A549 (cell line): ENCODE data around the gene LCP1. TPM values are rescaled to one million over a fixed set of nuclear protein-coding genes. Genes with fewer than 3 reads are reported as not detected.
A peak's percentile ranks its signal among the peaks of the same experiment; 100 is the strongest.

Experiments
- ATAC-seq, 2 experiments: fragments of 200-7000 bp in 1 of 2; fragments of >200 bp in 1 of 2; cut with Nextera tagmentation in 1 of 2; cut with Tn5 transposase in 1 of 2; 3 replicates each; pipeline versions ENCODE4 v1.8.0 to v1.9.1; 2018 to 2020; ENCODE audit warnings: mild to moderate bottlenecking in 1 of 2, moderate library complexity in 1 of 2
- CTCF ChIA-PET: fragments of 300-600 bp; sonication (Branson Sonifier 250); formaldehyde crosslinking; extraction: SDS; loops from one replicate; lab custom pipeline; 2021; ENCODE audit warnings: antibody characterized with exemption, inconsistent platforms; lab: Yijun Ruan, JAX
- POLR2A ChIA-PET: fragments of 350-600 bp; formaldehyde crosslinking; extraction: SDS; loops from one replicate; lab custom pipeline; 2021; ENCODE audit warnings: antibody characterized with exemption, inconsistent platforms; lab: Yijun Ruan, JAX
- DNase-seq, 2 experiments: peaks; one replicate each; pipeline versions ENCODE4 v3.0.0 to v3.0.0-alpha.2; 2011 to 2016; ENCODE audit warnings: low read depth in 1 of 2, low spot score in 1 of 2
- FAIRE-seq: peaks from 2 replicates; lab custom pipeline; 2011; peaks lifted over from hg19 to GRCh38; lab: Jason Lieb, UNC
- H3K27ac ChIP-seq, 2 experiments: fragments of >200 bp; sonication (Bioruptor Twin); formaldehyde crosslinking; 3 replicates each; pipeline ENCODE4 v1.5.1; 2016 to 2017
- H3K4me1 ChIP-seq: fragments of >200 bp; sonication (Bioruptor Twin); formaldehyde crosslinking; 3 replicates; pipeline ENCODE4 v1.6.1; 2016
- H3K4me2 ChIP-seq: fragments of >200 bp; sonication (Bioruptor Twin); formaldehyde crosslinking; 3 replicates; pipeline ENCODE4 v1.6.1; 2016
- H3K4me3 ChIP-seq: fragments of >200 bp; sonication (Bioruptor Twin); formaldehyde crosslinking; 3 replicates; pipeline ENCODE4 v1.5.1; 2016
- H3K9me3 ChIP-seq: fragments of >200 bp; sonication (Bioruptor Twin); formaldehyde crosslinking; 3 replicates; pipeline ENCODE4 v1.6.1; 2016
- EHF ChIP-seq: fragments of 250-450 bp; sonication (Bioruptor Pico); IDR thresholded peaks from 2 replicates; pipeline ENCODE4 v1.5.0; 2020; ENCODE audit warnings: mild to moderate bottlenecking
- EP300 ChIP-seq, 2 experiments: fragments of >200 bp; sonication (Bioruptor Twin); formaldehyde crosslinking; IDR thresholded peaks; 2 replicates in 1 of 2; 3 replicates in 1 of 2; pipeline ENCODE4 v1.6.1; 2016 to 2017
- ESRRA ChIP-seq: fragments of 150-350 bp; IDR thresholded peaks from 2 replicates; pipeline ENCODE4 v1.6.1; 2014; ENCODE audit warnings: mild to moderate bottlenecking, low read length, borderline replicate concordance
- FOSL2 ChIP-seq, 2 experiments: fragments of 450-650 bp in 1 of 2; fragments of >200 bp in 1 of 2; sonication (Bioruptor Twin) in 1 of 2; formaldehyde crosslinking; IDR thresholded peaks; 2 replicates each; pipeline versions ENCODE4 v1.5.0 to v1.6.1; 2016 to 2020; ENCODE audit warnings: mild to moderate bottlenecking in 1 of 2, moderate library complexity in 1 of 2
- HDAC2 ChIP-seq: fragments of 200-600 bp; sonication (generic); IDR thresholded peaks from 2 replicates; pipeline ENCODE4 v1.6.1; 2016
- HES2 ChIP-seq: fragments of >200 bp; sonication (Bioruptor Twin); formaldehyde crosslinking; IDR thresholded peaks from 2 replicates; pipeline ENCODE4 v1.6.1; 2016
- HOXB13 ChIP-seq: fragments of 250-450 bp; sonication (Bioruptor Pico); IDR thresholded peaks from 2 replicates; pipeline ENCODE4 v1.5.0; 2020; ENCODE audit warnings: low read depth, mild to moderate bottlenecking, moderate library complexity
- HOXB5 ChIP-seq: fragments of 250-450 bp; sonication (Bioruptor Pico); IDR thresholded peaks from 2 replicates; pipeline ENCODE4 v1.5.0; 2020; ENCODE audit warnings: mild to moderate bottlenecking, moderate library complexity
- JUNB ChIP-seq: fragments of >200 bp; sonication (Bioruptor Twin); formaldehyde crosslinking; IDR thresholded peaks from 2 replicates; pipeline ENCODE4 v1.6.1; 2016
- KDM1A ChIP-seq: fragments of 200-600 bp; sonication (generic); IDR thresholded peaks from 2 replicates; pipeline ENCODE4 v1.6.1; 2016; ENCODE audit warnings: low read depth, mild to moderate bottlenecking
- MAFK ChIP-seq: fragments of 450-650 bp; IDR thresholded peaks from 2 replicates; pipeline ENCODE4 v1.6.1; 2014; ENCODE audit not compliant: partially characterized antibody
- MAX ChIP-seq: IDR thresholded peaks from 2 replicates; pipeline ENCODE4 v1.6.1; 2012
- MAZ ChIP-seq: fragments of 150-350 bp; IDR thresholded peaks from 2 replicates; pipeline ENCODE4 v1.6.1; 2014; ENCODE audit warnings: antibody characterized with exemption, low read depth, low read length, borderline replicate concordance
- NPAS2 ChIP-seq: fragments of 250-450 bp; sonication (Bioruptor Pico); IDR thresholded peaks from 2 replicates; pipeline ENCODE4 v1.8.0; 2022; ENCODE audit warnings: mild to moderate bottlenecking, moderate library complexity, borderline replicate concordance
- NR3C1 ChIP-seq: fragments of >200 bp; sonication (Bioruptor Twin); formaldehyde crosslinking; IDR thresholded peaks from 3 replicates; pipeline ENCODE4 v1.6.1; 2017
- PHF8 ChIP-seq: fragments of 200-600 bp; sonication (generic); IDR thresholded peaks from 2 replicates; pipeline ENCODE4 v1.6.1; 2016; ENCODE audit warnings: low read depth, mild to moderate bottlenecking, antibody characterized with exemption, moderate library complexity, borderline replicate concordance
- POLR2A ChIP-seq: IDR thresholded peaks from 2 replicates; pipeline ENCODE4 v1.6.1; 2012; ENCODE audit warnings: mild to moderate bottlenecking, low read length
- POLR2AphosphoS2 ChIP-seq: conservative IDR thresholded peaks from 2 replicates; pipeline ENCODE4 v1.6.1; 2012; ENCODE audit warnings: low read length, improper control_type of control experiment, inconsistent platforms
- RCOR1 ChIP-seq: fragments of 150-350 bp; IDR thresholded peaks from 2 replicates; pipeline ENCODE4 v1.6.1; 2014; ENCODE audit warnings: antibody characterized with exemption, low read length, low read depth
- RNF2 ChIP-seq: fragments of 200-600 bp; sonication (generic); IDR thresholded peaks from 2 replicates; pipeline ENCODE4 v1.6.1; 2016; ENCODE audit warnings: low read depth, mild to moderate bottlenecking, antibody characterized with exemption, moderate library complexity, borderline replicate concordance
- SREBF2 ChIP-seq: fragments of 450-650 bp; IDR thresholded peaks from 2 replicates; pipeline ENCODE4 v1.6.1; 2014; ENCODE audit warnings: mild to moderate bottlenecking, moderate library complexity
- TFCP2L1 ChIP-seq: fragments of 250-450 bp; sonication (Bioruptor Pico); IDR thresholded peaks from 2 replicates; pipeline ENCODE4 v1.5.0; 2021; ENCODE audit warnings: mild to moderate bottlenecking
- WGBS: methylation state at CpG from one replicate; pipeline ENCODE4 v1.1.6; 2017; ENCODE audit errors: missing lambda C conversion rate; 5-methylcytosine and 5-hydroxymethylcytosine counted together
- polyA plus RNA-seq, 4 experiments: library from polyadenylated mRNA; depleted of rRNA in 3 of 4; stranded (reverse); fragments of >200 nt; fragmentation: RNase III in 1 of 4; extraction: RNeasy Plus Mini Kit Qiagen cat#74134 plus additional on column Dnase treatment in 1 of 4; gene quantifications; 2 replicates in 3 of 4; 3 replicates in 1 of 4; pipeline ENCODE4 v1.2.3, GENCODE V29; 2011 to 2017
- TF ChIP-seq, protein P1 (sequence below): fragments of 250-450 bp; sonication (Bioruptor Pico); IDR thresholded peaks from 2 replicates; pipeline ENCODE4 v1.5.0; 2021; ENCODE audit warnings: mild to moderate bottlenecking, moderate library complexity, borderline replicate concordance
- TF ChIP-seq, protein P2 (sequence below): fragments of 250-450 bp; sonication (Bioruptor Pico); IDR thresholded peaks from 2 replicates; pipeline ENCODE4 v1.5.0; 2020; ENCODE audit warnings: low read depth, mild to moderate bottlenecking, moderate library complexity
- TF ChIP-seq, protein P3 (sequence below): fragments of >200 bp; sonication (Bioruptor Twin); formaldehyde crosslinking; IDR thresholded peaks from 3 replicates; pipeline ENCODE4 v1.6.1; 2016

The LCP1 gene
- polyA plus RNA-seq, 2 of the 4 experiments (the other 2 are of a cell fraction), result 0.09 to 0.19 TPM

- FAIRE-seq (no peak), ATAC-seq (no peak), DNase-seq (no peak)
- Histone ChIP-seq H3K4me3 (no peak overlapping the region), H3K9me3 (no peaks in the 10 kb centered on the region), H3K27ac (no peak overlapping the region), H3K4me2 (no peak overlapping the region), H3K4me1 (no peaks in the 10 kb centered on the region)
- ChIA-PET CTCF (interaction anchor here (0.9 to 2.3 kb wide), 5 partner anchors 9 to 352 kb away, joined by 3 to 26 read pairs (median 8); no protein-coding TSS in a partner anchor), POLR2A (no interaction called here)
- 14% methylated on average over 2 of the region's 2 CpGs for WGBS
- TF ChIP-seq HOXB13 (CRISPR knock-in tag) (no peak), POLR2A (no peak), KDM1A (no peak), NR3C1 (no peak), RCOR1 (no peak), EP300 (IDR thresholded peaks at IDR 0.05) (no peak), MAX (no peak), EHF (no peak)
These were observed 23.0 kb downstream of the LCP1 start for GRCh38 chr13:46158983-46159382.

- Histone ChIP-seq H3K4me3 (no peak overlapping the region), H3K9me3 (no peaks in the 10 kb centered on the region), H3K4me2 (no peak overlapping the region), H3K4me1 (no peaks in the 10 kb centered on the region)
- DNase-seq (no peak), FAIRE-seq (no peak)
- WGBS, result 63% methylated on average over 2 of the region's 2 CpGs
- CTCF ChIA-PET, result no interaction called here
- POLR2A ChIA-PET, result no interaction called here
- no peak for TF ChIP-seq HOXB13 (CRISPR knock-in tag)
- no peak for TF ChIP-seq EP300 (IDR thresholded peaks at IDR 0.05)
- no peak for TF ChIP-seq PHF8
- TF ChIP-seq HES2, result no peak
- no peak for TF ChIP-seq HDAC2
- TF ChIP-seq, protein P1, sequence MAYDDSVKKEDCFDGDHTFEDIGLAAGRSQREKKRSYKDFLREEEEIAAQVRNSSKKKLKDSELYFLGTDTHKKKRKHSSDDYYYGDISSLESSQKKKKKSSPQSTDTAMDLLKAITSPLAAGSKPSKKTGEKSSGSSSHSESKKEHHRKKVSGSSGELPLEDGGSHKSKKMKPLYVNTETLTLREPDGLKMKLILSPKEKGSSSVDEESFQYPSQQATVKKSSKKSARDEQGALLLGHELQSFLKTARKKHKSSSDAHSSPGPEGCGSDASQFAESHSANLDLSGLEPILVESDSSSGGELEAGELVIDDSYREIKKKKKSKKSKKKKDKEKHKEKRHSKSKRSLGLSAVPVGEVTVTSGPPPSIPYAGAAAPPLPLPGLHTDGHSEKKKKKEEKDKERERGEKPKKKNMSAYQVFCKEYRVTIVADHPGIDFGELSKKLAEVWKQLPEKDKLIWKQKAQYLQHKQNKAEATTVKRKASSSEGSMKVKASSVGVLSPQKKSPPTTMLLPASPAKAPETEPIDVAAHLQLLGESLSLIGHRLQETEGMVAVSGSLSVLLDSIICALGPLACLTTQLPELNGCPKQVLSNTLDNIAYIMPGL (CRISPR knock-in tag), result no peak
- TF ChIP-seq POLR2AphosphoS2, result no peak
- TF ChIP-seq, all 56 proteins: peak for 0
- H3K27ac ChIP-seq, result no peak overlapping the region
- ATAC-seq, result no peak
These were observed 23.8 kb downstream of the LCP1 start for GRCh38 chr13:46158222-46158621.

- no peak for ATAC-seq
- Histone ChIP-seq H3K27ac (no peak overlapping the region), H3K9me3 (no peaks in the 10 kb centered on the region), H3K4me3 (no peak overlapping the region), H3K4me2 (no peak overlapping the region), H3K4me1 (peaks cover 9% of the 10 kb centered on the region; the same call in 2 of the 3 replicates)
- TF ChIP-seq MAFK (peak; percentile 52), POLR2AphosphoS2 (no peak)
- ChIA-PET POLR2A (no interaction called here), CTCF (no interaction called here)
- FAIRE-seq, result no peak
- WGBS, result 59% methylated on average over 7 of the region's 7 CpGs
- DNase-seq, result no peak
These were observed 27.7 kb downstream of the LCP1 start for GRCh38 chr13:46154136-46154801.

GRCh38 chr13:46152627-46153328 is 29.2 kb downstream of the LCP1 start:
- no peak overlapping the region for H3K4me2 ChIP-seq
- 64% methylated on average over 6 of the region's 6 CpGs for WGBS
- CTCF ChIA-PET, result no interaction called here
- DNase-seq, result no peak
- H3K4me3 ChIP-seq, result no peak overlapping the region
- peaks cover 9% of the 10 kb centered on the region; the same call in 2 of the 3 replicates for H3K4me1 ChIP-seq
- ATAC-seq, result no peak
- POLR2A ChIA-PET, result no interaction called here
- H3K27ac ChIP-seq, result no peak overlapping the region
- no peak for FAIRE-seq
- no peaks in the 10 kb centered on the region for H3K9me3 ChIP-seq
- TF ChIP-seq SREBF2, result no peak
- TF ChIP-seq, protein P2, sequence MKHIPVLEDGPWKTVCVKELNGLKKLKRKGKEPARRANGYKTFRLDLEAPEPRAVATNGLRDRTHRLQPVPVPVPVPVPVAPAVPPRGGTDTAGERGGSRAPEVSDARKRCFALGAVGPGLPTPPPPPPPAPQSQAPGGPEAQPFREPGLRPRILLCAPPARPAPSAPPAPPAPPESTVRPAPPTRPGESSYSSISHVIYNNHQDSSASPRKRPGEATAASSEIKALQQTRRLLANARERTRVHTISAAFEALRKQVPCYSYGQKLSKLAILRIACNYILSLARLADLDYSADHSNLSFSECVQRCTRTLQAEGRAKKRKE (CRISPR knock-in tag), result no peak
- TF ChIP-seq KDM1A, result no peak
- no peak for TF ChIP-seq HES2
- TF ChIP-seq, protein P3, sequence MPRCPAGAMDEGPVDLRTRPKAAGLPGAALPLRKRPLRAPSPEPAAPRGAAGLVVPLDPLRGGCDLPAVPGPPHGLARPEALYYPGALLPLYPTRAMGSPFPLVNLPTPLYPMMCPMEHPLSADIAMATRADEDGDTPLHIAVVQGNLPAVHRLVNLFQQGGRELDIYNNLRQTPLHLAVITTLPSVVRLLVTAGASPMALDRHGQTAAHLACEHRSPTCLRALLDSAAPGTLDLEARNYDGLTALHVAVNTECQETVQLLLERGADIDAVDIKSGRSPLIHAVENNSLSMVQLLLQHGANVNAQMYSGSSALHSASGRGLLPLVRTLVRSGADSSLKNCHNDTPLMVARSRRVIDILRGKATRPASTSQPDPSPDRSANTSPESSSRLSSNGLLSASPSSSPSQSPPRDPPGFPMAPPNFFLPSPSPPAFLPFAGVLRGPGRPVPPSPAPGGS, result no peak
- TF ChIP-seq MAZ, result no peak
- no peak for TF ChIP-seq RNF2
- no peak for TF ChIP-seq TFCP2L1 (CRISPR knock-in tag)
- no peak for TF ChIP-seq ESRRA
- no peak for TF ChIP-seq FOSL2 (IDR thresholded peaks at IDR 0.05)
- TF ChIP-seq FOSL2 (CRISPR knock-in tag; IDR thresholded peaks at IDR 0.05), result no peak
- TF ChIP-seq JUNB, result no peak
- TF ChIP-seq EP300 (IDR thresholded peaks at IDR 0.05), result no peak
- TF ChIP-seq NPAS2 (CRISPR knock-in tag), result no peak
- no peak for TF ChIP-seq HOXB5 (CRISPR knock-in tag)
